ENCODE results near the gene PRRT4. TPM values are rescaled to one million over a fixed set of nuclear protein-coding genes. Genes with fewer than 3 reads are reported as not detected.

PRRT4 gene
- total and polyA plus RNA-seq, 2 of the 4 experiments (the other 2 are of a cell fraction): not detected

GRCh38 chr7:128309124-128309523 lies 52.4 kb downstream of the PRRT4 start:
- H2BK5ac ChIP-seq (ENCODE audit: low read depth, low read length, poor library complexity, severe bottlenecking): no peak overlapping the region
- H3K4me2 ChIP-seq (ENCODE audit: low read depth, low read length): no peak overlapping the region
- dilution Hi-C loops (cut with HindIII; ENCODE audit: low sequenced_read_pairs, unreplicated experiment) (no loop called here), in situ Hi-C loops (cut with MboI; ENCODE audit: low sequenced_read_pairs) (no loop called here), intact Hi-C loops (cut with micrococcal nuclease) (no loop called here)
- no peaks in the 10 kb centered on the region for H4K20me1 ChIP-seq (ENCODE audit: insufficient read depth, low read length)
- H3K9me1 ChIP-seq (ENCODE audit: insufficient read depth, low read length): no peaks in the 10 kb centered on the region; the same call in 1 of the 2 replicates
- no peaks in the 10 kb centered on the region for H3K9me3 ChIP-seq (ENCODE audit: control insufficient read depth, insufficient read depth, low read length)
- ATAC-seq (ENCODE audit: low read depth) (no peak), DNase-seq (no peak)
- no peak overlapping the region for H2AFZ ChIP-seq (replicated peaks; ENCODE audit: low read length, poor library complexity)
- H4K91ac ChIP-seq (ENCODE audit: insufficient read depth, low read depth, low read length): no peak overlapping the region
- H3K56ac ChIP-seq (ENCODE audit: extremely low read depth, insufficient read depth, low read length): no peak overlapping the region
- no peak overlapping the region for H3K9ac ChIP-seq (ENCODE audit: low read depth, low read length)
- H3K27me3 ChIP-seq (ENCODE audit: control insufficient read depth, insufficient read depth, low read length): no peaks in the 10 kb centered on the region
- no peak overlapping the region for H3K4me3 ChIP-seq (ENCODE audit: insufficient read depth, low read depth, low read length)
- H3K4ac ChIP-seq (ENCODE audit: low read depth, low read length): no peak overlapping the region
- no peak overlapping the region for H2BK15ac ChIP-seq (ENCODE audit: low read depth, low read length)
- H2AK9ac ChIP-seq (replicated peaks; ENCODE audit: low read depth, low read length, poor library complexity): no peak overlapping the region
- TF ChIP-seq MAFK (IDR thresholded peaks at IDR 0.05; ENCODE audit: low read depth, low read length): no peak
- TF ChIP-seq CTCF (conservative IDR thresholded peaks at IDR 0.05; ENCODE audit: low read depth, low read length): no peak
- TF ChIP-seq, protein P1, sequence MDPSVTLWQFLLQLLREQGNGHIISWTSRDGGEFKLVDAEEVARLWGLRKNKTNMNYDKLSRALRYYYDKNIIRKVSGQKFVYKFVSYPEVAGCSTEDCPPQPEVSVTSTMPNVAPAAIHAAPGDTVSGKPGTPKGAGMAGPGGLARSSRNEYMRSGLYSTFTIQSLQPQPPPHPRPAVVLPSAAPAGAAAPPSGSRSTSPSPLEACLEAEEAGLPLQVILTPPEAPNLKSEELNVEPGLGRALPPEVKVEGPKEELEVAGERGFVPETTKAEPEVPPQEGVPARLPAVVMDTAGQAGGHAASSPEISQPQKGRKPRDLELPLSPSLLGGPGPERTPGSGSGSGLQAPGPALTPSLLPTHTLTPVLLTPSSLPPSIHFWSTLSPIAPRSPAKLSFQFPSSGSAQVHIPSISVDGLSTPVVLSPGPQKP (IDR thresholded peaks at IDR 0.05; ENCODE audit: borderline replicate concordance, low read depth, low read length): no peak
- TF ChIP-seq RFX5 (IDR thresholded peaks at IDR 0.05; ENCODE audit: low read depth, low read length): no peak
- no peak for TF ChIP-seq RCOR1 (IDR thresholded peaks at IDR 0.05; ENCODE audit: insufficient replicate concordance, low read length)
- no peak for TF ChIP-seq SMC3 (IDR thresholded peaks at IDR 0.05; ENCODE audit: low read depth, low read length)
- TF ChIP-seq, protein P2, sequence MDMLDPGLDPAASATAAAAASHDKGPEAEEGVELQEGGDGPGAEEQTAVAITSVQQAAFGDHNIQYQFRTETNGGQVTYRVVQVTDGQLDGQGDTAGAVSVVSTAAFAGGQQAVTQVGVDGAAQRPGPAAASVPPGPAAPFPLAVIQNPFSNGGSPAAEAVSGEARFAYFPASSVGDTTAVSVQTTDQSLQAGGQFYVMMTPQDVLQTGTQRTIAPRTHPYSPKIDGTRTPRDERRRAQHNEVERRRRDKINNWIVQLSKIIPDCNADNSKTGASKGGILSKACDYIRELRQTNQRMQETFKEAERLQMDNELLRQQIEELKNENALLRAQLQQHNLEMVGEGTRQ (IDR thresholded peaks at IDR 0.05; ENCODE audit: low read depth, low read length): no peak
- TF ChIP-seq MXI1 (IDR thresholded peaks at IDR 0.05; ENCODE audit: borderline replicate concordance, low read depth, low read length): no peak
- TF ChIP-seq RAD21 (IDR thresholded peaks at IDR 0.05; ENCODE audit: low read length): no peak
- TF ChIP-seq BHLHE40 (IDR thresholded peaks at IDR 0.05; ENCODE audit: low read depth, low read length): no peak
- no peak for TF ChIP-seq NFE2L2 (IDR thresholded peaks at IDR 0.05; ENCODE audit: low read depth, low read length)
- no peak for TF ChIP-seq CHD1 (IDR thresholded peaks at IDR 0.05; ENCODE audit: low read depth, low read length)
- TF ChIP-seq MAZ (IDR thresholded peaks at IDR 0.05; ENCODE audit: borderline replicate concordance, low read depth, low read length): no peak
- TF ChIP-seq POLR2A (IDR thresholded peaks at IDR 0.05; ENCODE audit: low read depth, low read length): no peak
- no peak for TF ChIP-seq CEBPB (IDR thresholded peaks at IDR 0.05; ENCODE audit: low read depth, low read length)
- TF ChIP-seq FOS (IDR thresholded peaks at IDR 0.05; ENCODE audit: low read depth, low read length): no peak
- no TSS peak for BruUV-seq (replicated peaks)
- H4K8ac ChIP-seq (ENCODE audit: low read depth in 2 of 2, low read length in 2 of 2): no peak overlapping the region
- ChIA-PET CTCF (no interaction called here), POLR2A (ENCODE audit: unreplicated experiment) (no interaction called here)
- H3K14ac ChIP-seq (replicated peaks; ENCODE audit: low read depth, low read length): no peak overlapping the region
- no peak overlapping the region for H2BK120ac ChIP-seq (ENCODE audit: low read depth, low read length)
- no CpG with 5 or more reads among the region's 6 CpGs for WGBS, 2 experiments (ENCODE audit: extremely low coverage in 2 of 2, insufficient read length in 1 of 2)
- H3K36me3 ChIP-seq (ENCODE audit: control insufficient read depth, insufficient read depth, low read length): peaks cover 42% of the 10 kb centered on the region
- H2BK20ac ChIP-seq (ENCODE audit: low read depth, low read length): no peak overlapping the region
- no peak overlapping the region for H3K27ac ChIP-seq (ENCODE audit: insufficient read depth, low read length)
- no peak overlapping the region for H3K23ac ChIP-seq (ENCODE audit: low read depth, low read length)
- H3K4me1 ChIP-seq (ENCODE audit: control insufficient read depth, insufficient read depth, low read length): no peaks in the 10 kb centered on the region
- H2AK5ac ChIP-seq (ENCODE audit: low read depth, low read length): no peak overlapping the region
- no peak overlapping the region for H4K5ac ChIP-seq (ENCODE audit: low read depth, low read length)
- H3K79me1 ChIP-seq (ENCODE audit: low read depth in 1 of 2, low read length in 2 of 2): no peaks in the 10 kb centered on the region; a peak in 2 of 4 replicates
- no peak overlapping the region for H3K18ac ChIP-seq (ENCODE audit: low read depth, low read length)

Measured in IMR-90 (cell line).